ENCODE data around the gene ING5.
"Not testable (repeated sequence)": the region's sequence is repeated elsewhere in the genome, so short reads cannot be mapped to it uniquely, and the experiment has no call there.

The ING5 gene

GRCh38 chr2:241738040-241738686, 36.3 kb downstream of the ING5 start:
- H3K4me3 Mint-ChIP-seq, result no peak overlapping the region
- peaks cover 68% of the 10 kb centered on the region for H3K4me1 Mint-ChIP-seq
- ATAC-seq, result no peak
- H3K9me3 Mint-ChIP-seq, result no peaks in the 10 kb centered on the region
- no peak for DNase-seq
- H3K27me3 Mint-ChIP-seq, result no peaks in the 10 kb centered on the region
- H3K27ac Mint-ChIP-seq, result no peak overlapping the region

GRCh38 chr2:241739177-241739576, 37.3 kb downstream of the ING5 start:
- no peaks in the 10 kb centered on the region for H3K9me3 Mint-ChIP-seq
- no peak overlapping the region for H3K27ac Mint-ChIP-seq
- H3K27me3 Mint-ChIP-seq, result no peaks in the 10 kb centered on the region
- peak overlapping the region in 1 of 2 donors; percentile 34 for H3K4me3 Mint-ChIP-seq
- peaks cover 59% of the 10 kb centered on the region for H3K4me1 Mint-ChIP-seq
- no peak for ATAC-seq
- DNase-seq, result no peak

GRCh38 chr2:241739651-241740050, 37.8 kb downstream of the ING5 start:
- DNase-seq, result peak in 1 of 2 donors; percentile 57
- H3K4me3 Mint-ChIP-seq, result peak overlapping the region; percentile 31 to 34
- peaks cover 59% of the 10 kb centered on the region for H3K4me1 Mint-ChIP-seq
- peak overlapping the region; percentile 69 to 79 for H3K27ac Mint-ChIP-seq
- no peaks in the 10 kb centered on the region for H3K27me3 Mint-ChIP-seq
- peak; percentile 35 for ATAC-seq
- no peaks in the 10 kb centered on the region for H3K9me3 Mint-ChIP-seq

- peak in 1 of 2 donors; percentile 56 for DNase-seq
- H3K4me3 Mint-ChIP-seq, result peak overlapping the region; percentile 37 to 74
These were observed 39.2 kb downstream of the ING5 start for GRCh38 chr2:241741016-241741415.

GRCh38 chr2:241742320-241742939, 40.6 kb downstream of the ING5 start:
- Mint-ChIP-seq H3K4me3 (no peak overlapping the region), H3K4me1 (peaks cover 41% of the 10 kb centered on the region), H3K9me3 (peaks cover 0 to 5% of the 10 kb centered on the region in 2 donors), H3K27ac (no peak overlapping the region), H3K27me3 (no peaks in the 10 kb centered on the region)
- no peak for DNase-seq
- no peak for ATAC-seq

More at GRCh38 chr2:241741016-241741415, 39.2 kb downstream of the ING5 start:
- Mint-ChIP-seq H3K27me3 (no peaks in the 10 kb centered on the region), H3K4me1 (peaks cover 50% of the 10 kb centered on the region), H3K27ac (peak overlapping the region in 1 of 2 donors; percentile 64), H3K9me3 (peaks cover 0 to 3% of the 10 kb centered on the region in 2 donors)
- ATAC-seq, result peak; percentile 85

- ATAC-seq, H3K9me3 Mint-ChIP-seq, H3K27ac Mint-ChIP-seq, H3K27me3 Mint-ChIP-seq, H3K4me3 Mint-ChIP-seq, DNase-seq: not testable (repeated sequence)
- H3K4me1 Mint-ChIP-seq, result peaks cover 38% of the 10 kb centered on the region
These were observed 41.2 kb downstream of the ING5 start for GRCh38 chr2:241743008-241743407.

GRCh38 chr2:241743620-241744019, 41.8 kb downstream of the ING5 start:
- H3K9me3 Mint-ChIP-seq, result peaks cover 0 to 5% of the 10 kb centered on the region in 2 donors
- no peak overlapping the region for H3K4me3 Mint-ChIP-seq
- no peaks in the 10 kb centered on the region for H3K27me3 Mint-ChIP-seq
- H3K27ac Mint-ChIP-seq, result peak overlapping the region in 1 of 2 donors; percentile 34
- no peak for ATAC-seq
- H3K4me1 Mint-ChIP-seq, result peaks cover 34% of the 10 kb centered on the region
- DNase-seq, result no peak

GRCh38 chr2:241744028-241744754, 42.4 kb downstream of the ING5 start:
- Mint-ChIP-seq H3K27me3 (no peaks in the 10 kb centered on the region), H3K9me3 (peaks cover 0 to 5% of the 10 kb centered on the region in 2 donors), H3K27ac (no peak overlapping the region), H3K4me3 (no peak overlapping the region), H3K4me1 (peaks cover 29% of the 10 kb centered on the region)
- no peak for ATAC-seq
- no peak for DNase-seq

- peaks cover 18% of the 10 kb centered on the region for H3K4me1 Mint-ChIP-seq
- DNase-seq, result no peak
- H3K4me3 Mint-ChIP-seq, result no peak overlapping the region
- H3K27me3 Mint-ChIP-seq, result no peaks in the 10 kb centered on the region
- no peak overlapping the region for H3K27ac Mint-ChIP-seq
- H3K9me3 Mint-ChIP-seq, result peaks cover 0 to 5% of the 10 kb centered on the region in 2 donors
- no peak for ATAC-seq
These were observed 43.4 kb downstream of the ING5 start for GRCh38 chr2:241745276-241745675.

- H3K27me3 Mint-ChIP-seq, result no peaks in the 10 kb centered on the region
- H3K4me3 Mint-ChIP-seq, result no peak overlapping the region
- DNase-seq, result no peak
- no peak overlapping the region for H3K27ac Mint-ChIP-seq
- peaks cover 10% of the 10 kb centered on the region for H3K4me1 Mint-ChIP-seq
- no peak for ATAC-seq
- H3K9me3 Mint-ChIP-seq, result peaks cover 0 to 5% of the 10 kb centered on the region in 2 donors
These were observed 44.2 kb downstream of the ING5 start for GRCh38 chr2:241746084-241746483.

- H3K4me1 Mint-ChIP-seq, result no peaks in the 10 kb centered on the region
- no peak overlapping the region for H3K4me3 Mint-ChIP-seq
- ATAC-seq (no peak), DNase-seq (no peak)
- peaks cover 0 to 5% of the 10 kb centered on the region in 2 donors for H3K9me3 Mint-ChIP-seq
- no peaks in the 10 kb centered on the region for H3K27me3 Mint-ChIP-seq
- peak overlapping the region in 1 of 2 donors; percentile 67 for H3K27ac Mint-ChIP-seq
These were observed 46.8 kb downstream of the ING5 start for GRCh38 chr2:241748468-241749256.

- Mint-ChIP-seq H3K4me1 (no peaks in the 10 kb centered on the region), H3K27me3 (no peaks in the 10 kb centered on the region), H3K27ac (no peak overlapping the region), H3K4me3 (no peak overlapping the region), H3K9me3 (peaks cover 0 to 5% of the 10 kb centered on the region in 2 donors)
- no peak for DNase-seq
- no peak for ATAC-seq
These were observed 48.4 kb downstream of the ING5 start for GRCh38 chr2:241750076-241750840.

GRCh38 chr2:241751152-241751551, 49.3 kb downstream of the ING5 start:
- no peak for DNase-seq
- no peak for ATAC-seq
- no peaks in the 10 kb centered on the region for H3K4me1 Mint-ChIP-seq
- peaks cover 0 to under 1% of the 10 kb centered on the region in 2 donors for H3K9me3 Mint-ChIP-seq
- H3K4me3 Mint-ChIP-seq, result no peak overlapping the region
- H3K27me3 Mint-ChIP-seq, result no peaks in the 10 kb centered on the region
- H3K27ac Mint-ChIP-seq, result no peak overlapping the region

GRCh38 chr2:241751776-241752175, 49.9 kb downstream of the ING5 start:
- Mint-ChIP-seq H3K4me1 (no peaks in the 10 kb centered on the region), H3K4me3 (no peak overlapping the region), H3K27me3 (no peaks in the 10 kb centered on the region), H3K9me3 (no peaks in the 10 kb centered on the region), H3K27ac (no peak overlapping the region)
- ATAC-seq (no peak), DNase-seq (no peak)

GRCh38 chr2:241752253-241752652, 50.4 kb downstream of the ING5 start:
- no peaks in the 10 kb centered on the region for H3K27me3 Mint-ChIP-seq
- DNase-seq (no peak), ATAC-seq (no peak)
- H3K9me3 Mint-ChIP-seq, result no peaks in the 10 kb centered on the region
- no peaks in the 10 kb centered on the region for H3K4me1 Mint-ChIP-seq
- H3K27ac Mint-ChIP-seq, result no peak overlapping the region
- no peak overlapping the region for H3K4me3 Mint-ChIP-seq

Data from stimulated activated naive CD8-positive, alpha-beta T cell treated with anti-CD3 and anti-CD28 coated beads, Interleukin-15, amount 100 ng/mL, for 72 hours (primary cell).